IMR-90 (cell line): ENCODE measurements around the gene ADIG. TPM values are rescaled to one million over a fixed set of nuclear protein-coding genes. Genes with fewer than 3 reads are reported as not detected.

ENCODE experiments used
- ATAC-seq: fragments of 200-7000 bp; cut with Tn5 transposase; 2 replicates; pipeline ENCODE4 v1.9.1; 2020; ENCODE audit warnings: low read depth, mild to moderate bottlenecking, moderate library complexity
- BruUV-seq: library from RNA; stranded (reverse); fragments of 400-500 nt; replicated peaks from 2 replicates; lab custom pipeline; 2021; lab: Mats Ljungman, UMichigan
- CTCF ChIA-PET: fragments of 300-600 bp; formaldehyde crosslinking; extraction: SDS; loops from one replicate; lab custom pipeline; 2021; ENCODE audit warnings: antibody characterized with exemption; lab: Yijun Ruan, JAX
- POLR2A ChIA-PET: fragments of 300-600 bp; sonication (Branson Sonifier 250); formaldehyde crosslinking; loops from one replicate; lab custom pipeline; 2022; ENCODE audit warnings: antibody characterized with exemption; ENCODE audit not compliant: unreplicated experiment; lab: Charles Lee
- DNase-seq: peaks from one replicate; pipeline ENCODE4 v3.0.0; 2013
- H2AFZ ChIP-seq: replicated peaks from 2 replicates; pipeline ENCODE3; 2013; ENCODE audit warnings: low read length, mild to moderate bottlenecking; ENCODE audit not compliant: poor library complexity
- H2AK5ac ChIP-seq: 2 replicates; pipeline ENCODE4 v1.6.1; 2013; ENCODE audit warnings: low read depth, low read length, inconsistent platforms
- H2AK9ac ChIP-seq: replicated peaks from 2 replicates; pipeline ENCODE3; 2013; ENCODE audit warnings: mild to moderate bottlenecking, low read depth, low read length, moderate library complexity; ENCODE audit not compliant: poor library complexity
- H2BK120ac ChIP-seq: 2 replicates; pipeline ENCODE4 v1.6.1; 2013; ENCODE audit warnings: low read depth, low read length, inconsistent platforms
- H2BK15ac ChIP-seq: 3 replicates; pipeline ENCODE4 v1.6.1; 2013; ENCODE audit warnings: low read depth, low read length, inconsistent platforms
- H2BK20ac ChIP-seq: 2 replicates; pipeline ENCODE4 v1.6.1; 2013; ENCODE audit warnings: low read depth, mild to moderate bottlenecking, inconsistent platforms, low read length, moderate library complexity
- H2BK5ac ChIP-seq: 2 replicates; pipeline ENCODE4 v1.6.1; 2013; ENCODE audit warnings: mild to moderate bottlenecking, low read depth, low read length, inconsistent platforms; ENCODE audit not compliant: poor library complexity, severe bottlenecking
- H3K14ac ChIP-seq: replicated peaks from 2 replicates; pipeline ENCODE4 v1.6.1; 2013; ENCODE audit warnings: low read depth, low read length, inconsistent platforms
- H3K18ac ChIP-seq: 2 replicates; pipeline ENCODE4 v1.6.1; 2013; ENCODE audit warnings: low read depth, low read length, control low read depth
- H3K23ac ChIP-seq: 2 replicates; pipeline ENCODE4 v1.6.1; 2013; ENCODE audit warnings: low read depth, low read length, inconsistent platforms
- H3K27ac ChIP-seq: 2 replicates; pipeline ENCODE4 v1.5.1; 2013; ENCODE audit warnings: mild to moderate bottlenecking, control low read depth, low read length; ENCODE audit not compliant: insufficient read depth
- H3K27me3 ChIP-seq: 2 replicates; pipeline ENCODE4 v1.6.1; 2013; ENCODE audit warnings: low read length; ENCODE audit not compliant: control insufficient read depth, insufficient read depth
- H3K36me3 ChIP-seq: 2 replicates; pipeline ENCODE4 v1.6.1; 2013; ENCODE audit warnings: low read length, mixed read lengths; ENCODE audit not compliant: control insufficient read depth, insufficient read depth
- H3K4ac ChIP-seq: 2 replicates; pipeline ENCODE4 v1.6.1; 2013; ENCODE audit warnings: low read depth, low read length, inconsistent platforms
- H3K4me1 ChIP-seq: 2 replicates; pipeline ENCODE4 v1.6.1; 2013; ENCODE audit warnings: low read length, mixed read lengths; ENCODE audit not compliant: control insufficient read depth, insufficient read depth
- H3K4me2 ChIP-seq: 2 replicates; pipeline ENCODE4 v1.6.1; 2013; ENCODE audit warnings: low read depth, mild to moderate bottlenecking, control low read depth, low read length, moderate library complexity
- H3K4me3 ChIP-seq: 2 replicates; pipeline ENCODE4 v1.5.1; 2013; ENCODE audit warnings: low read depth, mild to moderate bottlenecking, control low read depth, low read length, moderate library complexity; ENCODE audit not compliant: insufficient read depth
- H3K56ac ChIP-seq: 2 replicates; pipeline ENCODE4 v1.6.1; 2013; ENCODE audit warnings: low read length, inconsistent platforms; ENCODE audit not compliant: insufficient read depth; ENCODE audit errors: extremely low read depth
- H3K79me1 ChIP-seq, 2 experiments: 2 replicates each; pipeline ENCODE4 v1.6.1; 2013; ENCODE audit warnings: low read length in 2 of 2, inconsistent platforms in 1 of 2, low read depth in 1 of 2
- H3K9ac ChIP-seq: 2 replicates; pipeline ENCODE4 v1.6.1; 2013; ENCODE audit warnings: low read depth, low read length, control low read depth
- H3K9me1 ChIP-seq: 2 replicates; pipeline ENCODE4 v1.6.1; 2013; ENCODE audit warnings: low read length, inconsistent platforms; ENCODE audit not compliant: insufficient read depth
- H3K9me3 ChIP-seq: 2 replicates; pipeline ENCODE4 v1.6.1; 2013; ENCODE audit warnings: low read length; ENCODE audit not compliant: control insufficient read depth, insufficient read depth
- H4K20me1 ChIP-seq: 2 replicates; pipeline ENCODE4 v1.6.1; 2013; ENCODE audit warnings: low read length, inconsistent platforms; ENCODE audit not compliant: insufficient read depth
- H4K5ac ChIP-seq: 2 replicates; pipeline ENCODE4 v1.6.1; 2013; ENCODE audit warnings: mild to moderate bottlenecking, low read depth, low read length, control low read depth
- H4K8ac ChIP-seq, 2 experiments: 2 replicates each; pipeline ENCODE4 v1.6.1; 2013; ENCODE audit warnings: low read depth in 2 of 2, low read length in 2 of 2, control low read depth in 1 of 2, inconsistent platforms in 1 of 2
- H4K91ac ChIP-seq: 2 replicates; pipeline ENCODE4 v1.6.1; 2013; ENCODE audit warnings: low read depth, low read length, inconsistent platforms; ENCODE audit not compliant: insufficient read depth
- CEBPB ChIP-seq: IDR thresholded peaks from 2 replicates; pipeline ENCODE4 v1.6.1; 2012; ENCODE audit warnings: low read depth, low read length, improper control_type of control experiment
- CHD1 ChIP-seq: IDR thresholded peaks from 2 replicates; pipeline ENCODE4 v1.6.1; 2012; ENCODE audit warnings: low read depth, low read length, improper control_type of control experiment
- MAZ ChIP-seq: IDR thresholded peaks from 2 replicates; pipeline ENCODE4 v1.6.1; 2012; ENCODE audit warnings: low read depth, mild to moderate bottlenecking, low read length, improper control_type of control experiment, moderate library complexity, borderline replicate concordance
- NFE2L2 ChIP-seq: fragments of 150-350 bp; IDR thresholded peaks from 2 replicates; pipeline ENCODE4 v1.6.1; 2016; ENCODE audit warnings: low read depth, mild to moderate bottlenecking, low read length
- POLR2A ChIP-seq: IDR thresholded peaks from 2 replicates; pipeline ENCODE4 v1.6.1; 2012; ENCODE audit warnings: mild to moderate bottlenecking, low read depth, low read length
- RAD21 ChIP-seq: IDR thresholded peaks from 2 replicates; pipeline ENCODE4 v1.6.1; 2012; ENCODE audit warnings: low read length, improper control_type of control experiment
- RFX5 ChIP-seq: IDR thresholded peaks from 2 replicates; pipeline ENCODE4 v1.8.0; 2012; ENCODE audit warnings: low read depth, mild to moderate bottlenecking, low read length, moderate library complexity
- WGBS, 2 experiments: methylation state at CpG; one replicate each; pipeline versions ENCODE4 v1.1.5 to v1.1.7; 2013; ENCODE audit warnings: missing lambda C conversion rate in 2 of 2; ENCODE audit not compliant: insufficient read length in 1 of 2; ENCODE audit errors: extremely low coverage in 2 of 2; 5-methylcytosine and 5-hydroxymethylcytosine counted together
- dilution Hi-C: fragments of 300-500 bp; cut with HindIII; formaldehyde crosslinking; loops from one replicate; pipeline ENCODE4 v1.14.3; 2018; ENCODE audit warnings: low sequenced_read_pairs; ENCODE audit not compliant: unreplicated experiment
- in situ Hi-C: fragments of 300-500 bp; cut with MboI; formaldehyde crosslinking; loops from 3 replicates; pipeline ENCODE4 v1.14.3; 2019; ENCODE audit warnings: low sequenced_read_pairs, inconsistent platforms, mixed read lengths
- intact Hi-C: fragments of 100-400 bp; cut with micrococcal nuclease; formaldehyde crosslinking; loops from 2 replicates; pipeline ENCODE4 v1.10.0; 2022
- polyA plus RNA-seq, 3 experiments: library from polyadenylated mRNA; depleted of rRNA; stranded (reverse); fragments of >200 nt; gene quantifications; 2 replicates each; pipeline ENCODE4 v1.2.3, GENCODE V29; 2012; ENCODE audit warnings: low replicate concordance in 1 of 3
- total RNA-seq: library from RNA; depleted of rRNA; stranded (reverse); fragments of >200 nt; gene quantifications from 2 replicates; pipeline ENCODE4 v1.2.3, GENCODE V29; 2012
- TF ChIP-seq, protein P1 (sequence below): conservative IDR thresholded peaks from 2 replicates; pipeline ENCODE4 v1.5.1; 2012; ENCODE audit warnings: mild to moderate bottlenecking, low read depth, low read length, improper control_type of control experiment
- TF ChIP-seq, protein P2 (sequence below): fragments of 150-350 bp; IDR thresholded peaks from 2 replicates; pipeline ENCODE4 v1.6.1; 2016; ENCODE audit warnings: low read depth, mild to moderate bottlenecking, low read length, moderate library complexity, borderline replicate concordance

Gene ADIG
- total and polyA plus RNA-seq, 2 of the 4 experiments (the other 2 are of a cell fraction), result not detected

- no peak overlapping the region for H4K91ac ChIP-seq
- H2BK20ac ChIP-seq, result no peak overlapping the region
- H3K4me1 ChIP-seq, result no peaks in the 10 kb centered on the region
- ChIA-PET CTCF (no interaction called here), POLR2A (interaction anchor here (0.6 kb wide), 1 partner anchor 221 kb away, joined by 3 read pairs; no protein-coding TSS in a partner anchor)
- no peak overlapping the region for H4K5ac ChIP-seq
- H3K56ac ChIP-seq, result no peak overlapping the region
- no peaks in the 10 kb centered on the region for H4K20me1 ChIP-seq
- DNase-seq (no peak), ATAC-seq (no peak)
- no peak overlapping the region for H2AK9ac ChIP-seq
- no peak overlapping the region for H3K9ac ChIP-seq
- no peak overlapping the region for H2AK5ac ChIP-seq
- H2BK5ac ChIP-seq, result no peak overlapping the region
- dilution Hi-C loops (no loop called here), in situ Hi-C loops (no loop called here), intact Hi-C loops (no loop called here)
- no peak overlapping the region for H3K4ac ChIP-seq
- no peak overlapping the region for H2AFZ ChIP-seq
- no peak overlapping the region for H2BK15ac ChIP-seq
- H3K79me1 ChIP-seq, result no peaks in the 10 kb centered on the region
- no peak overlapping the region for H3K14ac ChIP-seq
- H2BK120ac ChIP-seq, result no peak overlapping the region
- no peak overlapping the region for H4K8ac ChIP-seq
- 78% methylated on average over 1 of the region's 10 CpGs; no CpG with 5 or more reads in 1 of the 2 experiments for WGBS, 2 experiments
- no peaks in the 10 kb centered on the region for H3K9me1 ChIP-seq
- no peak overlapping the region for H3K27ac ChIP-seq
- H3K18ac ChIP-seq, result no peak overlapping the region
- no peak overlapping the region for H3K4me2 ChIP-seq
- peaks cover 26% of the 10 kb centered on the region for H3K27me3 ChIP-seq
- no TSS peak for BruUV-seq
- H3K36me3 ChIP-seq, result no peaks in the 10 kb centered on the region
- H3K4me3 ChIP-seq, result no peak overlapping the region
- no peak overlapping the region; the same call in 1 of the 2 replicates for H3K23ac ChIP-seq
- H3K9me3 ChIP-seq, result no peaks in the 10 kb centered on the region
- TF ChIP-seq, protein P1, sequence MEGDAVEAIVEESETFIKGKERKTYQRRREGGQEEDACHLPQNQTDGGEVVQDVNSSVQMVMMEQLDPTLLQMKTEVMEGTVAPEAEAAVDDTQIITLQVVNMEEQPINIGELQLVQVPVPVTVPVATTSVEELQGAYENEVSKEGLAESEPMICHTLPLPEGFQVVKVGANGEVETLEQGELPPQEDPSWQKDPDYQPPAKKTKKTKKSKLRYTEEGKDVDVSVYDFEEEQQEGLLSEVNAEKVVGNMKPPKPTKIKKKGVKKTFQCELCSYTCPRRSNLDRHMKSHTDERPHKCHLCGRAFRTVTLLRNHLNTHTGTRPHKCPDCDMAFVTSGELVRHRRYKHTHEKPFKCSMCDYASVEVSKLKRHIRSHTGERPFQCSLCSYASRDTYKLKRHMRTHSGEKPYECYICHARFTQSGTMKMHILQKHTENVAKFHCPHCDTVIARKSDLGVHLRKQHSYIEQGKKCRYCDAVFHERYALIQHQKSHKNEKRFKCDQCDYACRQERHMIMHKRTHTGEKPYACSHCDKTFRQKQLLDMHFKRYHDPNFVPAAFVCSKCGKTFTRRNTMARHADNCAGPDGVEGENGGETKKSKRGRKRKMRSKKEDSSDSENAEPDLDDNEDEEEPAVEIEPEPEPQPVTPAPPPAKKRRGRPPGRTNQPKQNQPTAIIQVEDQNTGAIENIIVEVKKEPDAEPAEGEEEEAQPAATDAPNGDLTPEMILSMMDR, result no peak
- TF ChIP-seq RAD21, result no peak
- TF ChIP-seq POLR2A, result no peak
- no peak for TF ChIP-seq RFX5
- no peak for TF ChIP-seq CEBPB
- TF ChIP-seq MAZ, result no peak
- TF ChIP-seq, protein P2, sequence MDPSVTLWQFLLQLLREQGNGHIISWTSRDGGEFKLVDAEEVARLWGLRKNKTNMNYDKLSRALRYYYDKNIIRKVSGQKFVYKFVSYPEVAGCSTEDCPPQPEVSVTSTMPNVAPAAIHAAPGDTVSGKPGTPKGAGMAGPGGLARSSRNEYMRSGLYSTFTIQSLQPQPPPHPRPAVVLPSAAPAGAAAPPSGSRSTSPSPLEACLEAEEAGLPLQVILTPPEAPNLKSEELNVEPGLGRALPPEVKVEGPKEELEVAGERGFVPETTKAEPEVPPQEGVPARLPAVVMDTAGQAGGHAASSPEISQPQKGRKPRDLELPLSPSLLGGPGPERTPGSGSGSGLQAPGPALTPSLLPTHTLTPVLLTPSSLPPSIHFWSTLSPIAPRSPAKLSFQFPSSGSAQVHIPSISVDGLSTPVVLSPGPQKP, result no peak
- no peak for TF ChIP-seq CHD1
- no peak for TF ChIP-seq NFE2L2
Observed at GRCh38 chr20:38585404-38586180, 4.6 kb downstream of the ADIG start.
